SU-DHL-6 (cell line): Measurements from ENCODE around the gene PRDM12.

ENCODE experiments used
- H2AFZ ChIP-seq: fragments of 200-600 bp; sonication (generic); 2 replicates; pipeline ENCODE4 v1.6.1; 2014; ENCODE audit warnings: low read depth, mild to moderate bottlenecking, moderate library complexity, mixed read lengths, antibody characterized with exemption, low read length; ENCODE audit not compliant: severe bottlenecking
- H3F3A ChIP-seq: fragments of 200-600 bp; shearing (Covaris generic); 2 replicates; pipeline ENCODE4 v1.6.0; 2016; ENCODE audit warnings: antibody characterized with exemption, mild to moderate bottlenecking; ENCODE audit not compliant: insufficient read depth
- H3K27ac ChIP-seq: fragments of 200-600 bp; sonication (generic); 2 replicates; pipeline ENCODE4 v1.5.1; 2016; ENCODE audit warnings: low read depth, mild to moderate bottlenecking, low read length, moderate library complexity, mixed read lengths
- H3K27me3 ChIP-seq: fragments of 200-600 bp; sonication (generic), shearing (Covaris generic); 2 replicates; pipeline ENCODE4 v1.6.0; 2014; ENCODE audit warnings: mild to moderate bottlenecking, low read length
- H3K36me3 ChIP-seq: fragments of 200-600 bp; sonication (generic); 2 replicates; pipeline ENCODE4 v1.6.1; 2014; ENCODE audit warnings: mild to moderate bottlenecking, low read length, mixed read lengths
- H3K4me2 ChIP-seq: fragments of 300-600, 200-600 bp; shearing (Covaris generic), sonication (generic); 2 replicates; pipeline ENCODE4 v1.6.0; 2014; ENCODE audit warnings: low read length, low read depth, mild to moderate bottlenecking; ENCODE audit not compliant: poor library complexity, severe bottlenecking
- H3K4me3 ChIP-seq: fragments of 200-600 bp; sonication (generic); 2 replicates; pipeline ENCODE4 v1.5.1; 2014; ENCODE audit warnings: antibody characterized with exemption, low read length, mild to moderate bottlenecking, mixed read lengths; ENCODE audit not compliant: insufficient read depth, poor library complexity, severe bottlenecking
- H3K79me2 ChIP-seq: fragments of 200-600 bp; sonication (generic); 2 replicates; pipeline ENCODE4 v1.6.1; 2014; ENCODE audit warnings: mild to moderate bottlenecking, low read length, moderate library complexity; ENCODE audit not compliant: insufficient read depth
- H3K9ac ChIP-seq: fragments of 200-600 bp; sonication (generic); 2 replicates; pipeline ENCODE4 v1.7.0; 2014; ENCODE audit warnings: mild to moderate bottlenecking, low read length
- H3K9me2 ChIP-seq: fragments of 200-600 bp; sonication (generic); replicated peaks from 2 replicates; pipeline ENCODE4 v1.6.1; 2014; ENCODE audit warnings: low read length; ENCODE audit not compliant: insufficient read depth
- H3K9me3 ChIP-seq: fragments of 200-600 bp; sonication (generic); 2 replicates; pipeline ENCODE4 v1.6.1; 2014; ENCODE audit warnings: low read length, mixed read lengths; ENCODE audit not compliant: insufficient read depth
- H4K20me1 ChIP-seq: fragments of 200-600 bp; sonication (generic); 2 replicates; pipeline ENCODE4 v1.6.1; 2014; ENCODE audit warnings: low read depth, mild to moderate bottlenecking, antibody characterized with exemption, low read length, moderate library complexity, mixed read lengths
- CTCF ChIP-seq: fragments of 200-600 bp; sonication (generic); IDR thresholded peaks from one replicate; pipeline ENCODE4 v1.5.1; 2017; ENCODE audit warnings: antibody characterized with exemption, mild to moderate bottlenecking, low read length, moderate library complexity; ENCODE audit not compliant: insufficient read depth, poor library complexity, severe bottlenecking
- EZH2phosphoT487 ChIP-seq: fragments of 200-600 bp; sonication (generic), shearing (Covaris generic); conservative IDR thresholded peaks from 2 replicates; pipeline ENCODE4 v1.6.1; 2018; ENCODE audit warnings: mild to moderate bottlenecking, antibody characterized with exemption, low read length, moderate library complexity, mixed read lengths

The PRDM12 gene

GRCh38 chr9:130639866-130640555, 24.4 kb upstream of the PRDM12 start:
- Histone ChIP-seq H4K20me1 (no peaks in the 10 kb centered on the region), H3K79me2 (no peaks in the 10 kb centered on the region), H3K4me3 (no peak overlapping the region), H3K27me3 (no peaks in the 10 kb centered on the region), H2AFZ (no peak overlapping the region), H3K9ac (no peak overlapping the region), H3K4me2 (no peak overlapping the region), H3K36me3 (no peaks in the 10 kb centered on the region), H3K27ac (no peak overlapping the region), H3F3A (peaks cover 6% of the 10 kb centered on the region; the same call in 1 of the 2 replicates), H3K9me3 (no peaks in the 10 kb centered on the region), H3K9me2 (no peaks in the 10 kb centered on the region)
- no peak for TF ChIP-seq CTCF
- no peak for TF ChIP-seq EZH2phosphoT487

- H3K27me3 ChIP-seq: no peaks in the 10 kb centered on the region
- H3K4me2 ChIP-seq: no peak overlapping the region
- no peak overlapping the region for H3K27ac ChIP-seq
- H3K9ac ChIP-seq: no peak overlapping the region
- no peaks in the 10 kb centered on the region for H4K20me1 ChIP-seq
- peaks cover 6% of the 10 kb centered on the region; the same call in 1 of the 2 replicates for H3F3A ChIP-seq
- H3K79me2 ChIP-seq: no peaks in the 10 kb centered on the region
- H2AFZ ChIP-seq: no peak overlapping the region
- H3K9me3 ChIP-seq: no peaks in the 10 kb centered on the region
- no peak for TF ChIP-seq EZH2phosphoT487
- no peak for TF ChIP-seq CTCF
- no peaks in the 10 kb centered on the region for H3K36me3 ChIP-seq
- no peak overlapping the region for H3K4me3 ChIP-seq
- H3K9me2 ChIP-seq: no peaks in the 10 kb centered on the region
Measured at GRCh38 chr9:130640681-130641080, 23.7 kb upstream of the PRDM12 start.

- Histone ChIP-seq H3K4me3 (no peak overlapping the region), H3K9me3 (no peaks in the 10 kb centered on the region), H3K27me3 (no peaks in the 10 kb centered on the region), H3K4me2 (no peak overlapping the region), H3K79me2 (no peaks in the 10 kb centered on the region), H3K9ac (no peak overlapping the region), H4K20me1 (no peaks in the 10 kb centered on the region), H3K9me2 (no peaks in the 10 kb centered on the region), H2AFZ (no peak overlapping the region), H3F3A (no peaks in the 10 kb centered on the region), H3K36me3 (no peaks in the 10 kb centered on the region), H3K27ac (no peak overlapping the region)
- TF ChIP-seq EZH2phosphoT487 (no peak), CTCF (no peak)
Measured at GRCh38 chr9:130642926-130643325, 21.5 kb upstream of the PRDM12 start.
